GM21723 (cell line): ENCODE measurements around the gene IMMT.
"Not testable (repeated sequence)": the region's sequence is repeated elsewhere in the genome, so short reads cannot be mapped to it uniquely, and the experiment has no call there.

ENCODE experiments used
- ATAC-seq: cut with Tn5 transposase; IDR thresholded peaks from one replicate; pipeline ENCODE4 v1.9.1; 2021; ENCODE audit warnings: mild to moderate bottlenecking, moderate library complexity; ENCODE audit not compliant: unreplicated experiment

Gene IMMT

DNA sequence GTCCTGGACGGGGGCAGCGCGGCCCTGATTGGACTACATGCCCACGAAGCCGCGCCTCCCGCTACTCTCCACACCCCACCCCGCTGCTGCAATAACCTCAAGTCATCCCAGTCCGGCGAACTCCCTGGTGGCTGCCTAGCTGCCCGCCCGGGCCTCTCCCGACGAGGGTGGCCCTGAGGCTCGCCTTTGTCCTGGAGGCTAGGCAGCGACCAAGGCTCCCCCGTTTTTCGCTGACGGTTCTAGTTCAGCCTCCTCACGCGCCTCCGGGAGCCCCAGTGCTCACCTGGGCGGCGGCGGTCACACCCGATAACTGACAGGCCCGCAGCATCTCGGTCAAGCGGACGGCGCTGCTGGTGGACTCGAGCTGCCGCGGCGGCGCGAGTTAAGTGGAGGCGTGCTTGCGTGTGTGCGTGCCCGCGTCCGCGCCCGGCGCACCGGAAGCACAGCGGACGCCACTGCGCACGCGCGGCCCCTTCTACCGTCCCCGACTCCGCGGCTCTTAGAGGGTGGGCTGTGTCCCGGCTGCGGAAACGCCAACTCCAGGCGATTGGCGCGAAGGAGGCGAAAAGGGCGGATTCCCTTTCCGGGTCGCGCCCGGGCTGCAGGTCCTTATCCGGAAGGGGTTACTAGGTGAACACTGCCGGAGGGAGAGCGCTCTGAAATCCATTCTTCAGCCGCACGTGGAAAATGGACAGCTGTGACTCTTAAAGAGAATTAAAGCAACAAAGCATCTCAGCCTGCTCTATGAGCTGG lies at the start of gene IMMT:
TSS of gene IMMT (minus strand) at position 408 of the 753 bp plus-strand sequence. CDS start at position 328, 80 bp downstream.
- ATAC-seq = peak; percentile 89

DNA sequence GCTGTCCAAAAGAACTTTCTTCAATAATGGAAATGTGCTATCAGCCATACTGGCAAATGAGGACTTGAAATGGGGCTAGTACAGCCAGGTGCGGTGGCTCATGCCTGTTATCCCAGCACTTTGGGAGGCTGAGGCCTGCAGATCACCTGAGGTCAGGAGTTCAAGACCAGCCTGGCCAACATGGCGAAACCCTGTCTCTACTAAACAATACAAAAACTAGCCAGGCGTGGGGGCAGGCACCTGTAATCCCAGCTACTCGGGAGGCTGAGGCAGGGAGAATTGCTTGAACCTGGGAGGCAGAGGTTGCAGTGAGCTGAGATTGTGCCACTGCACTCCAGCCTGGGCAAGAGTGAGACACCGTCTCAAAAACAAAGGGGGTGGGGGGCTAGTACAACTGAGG lies 49.5 kb upstream of the IMMT start:
- not testable (repeated sequence) for ATAC-seq

DNA sequence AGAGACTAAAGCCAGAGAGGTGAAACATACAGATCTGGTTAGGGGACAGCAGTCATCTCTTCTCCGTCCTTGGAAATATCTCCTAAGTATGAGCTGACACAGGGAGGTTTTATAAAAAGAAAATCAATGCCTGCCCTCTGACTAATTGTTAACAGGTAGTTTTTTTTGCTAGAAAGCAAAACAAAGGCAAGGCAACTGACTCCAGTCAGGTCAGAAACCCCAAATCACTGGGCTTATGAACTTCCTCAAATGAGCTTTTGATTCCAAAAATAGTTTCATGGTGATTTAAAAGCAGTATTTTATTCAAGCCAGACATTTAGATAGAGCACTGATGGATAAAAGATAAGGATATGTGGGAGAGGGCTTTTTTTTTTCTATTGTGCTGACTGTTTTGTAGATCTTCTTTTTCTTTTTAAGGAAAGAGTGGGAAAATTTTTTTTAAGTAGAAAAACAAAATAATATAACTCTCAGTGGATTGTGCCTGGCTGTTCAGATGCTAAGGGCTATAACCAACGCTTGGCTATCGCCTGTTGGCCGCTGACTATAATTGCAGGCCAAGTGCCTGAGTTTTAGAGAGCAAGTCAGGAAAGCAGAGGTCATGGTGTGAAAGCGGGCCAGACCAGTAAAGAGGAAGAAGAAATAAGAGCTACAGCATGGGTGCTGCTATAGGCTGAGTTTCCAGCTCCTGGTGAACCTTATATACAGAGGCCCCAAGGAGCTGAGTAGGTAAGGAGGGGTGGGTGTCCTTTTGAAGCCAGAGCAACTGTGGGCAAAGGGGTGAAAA lies 48.9 kb upstream of the IMMT start:
- ATAC-seq = no peak

DNA sequence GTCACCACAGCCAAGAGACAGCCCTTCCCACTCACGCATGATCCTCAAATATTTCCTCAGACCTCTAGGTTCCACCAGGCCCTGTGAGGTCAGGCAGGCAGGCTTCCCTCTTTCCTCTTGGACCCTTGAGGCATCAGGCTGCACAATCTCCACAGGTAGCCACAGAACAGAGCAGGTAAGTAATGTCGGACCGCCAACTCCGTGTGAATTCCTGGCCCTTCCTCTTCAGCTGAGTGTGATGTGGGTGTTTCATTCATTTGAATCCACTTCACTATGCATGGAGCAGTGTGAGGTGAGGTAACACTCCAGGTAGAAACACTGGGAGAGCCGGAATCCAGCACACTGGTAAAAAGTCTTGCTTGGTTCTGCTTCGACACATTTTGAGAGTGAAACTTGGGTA lies 48.0 kb upstream of the IMMT start:
- ATAC-seq = no peak

DNA sequence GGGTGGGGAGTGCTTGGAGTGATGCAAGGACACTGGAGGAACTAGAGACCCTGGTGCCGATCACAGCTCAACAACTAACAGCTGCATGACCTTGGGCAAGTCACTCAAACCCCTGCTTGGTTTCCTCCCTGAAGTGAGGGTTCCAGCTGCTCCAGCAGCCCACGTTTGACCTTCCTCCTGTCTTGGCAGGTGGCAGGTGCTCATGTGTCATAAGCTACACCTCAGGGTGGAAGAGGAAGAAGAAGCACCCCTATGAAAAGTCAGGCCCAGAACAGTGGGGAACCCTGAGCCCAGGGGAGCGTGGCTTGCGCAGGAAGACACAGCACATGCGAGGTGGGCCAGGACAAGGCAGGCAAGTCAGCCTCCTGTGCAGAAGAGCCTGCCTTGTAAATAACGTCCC lies 46.3 kb upstream of the IMMT start:
- ATAC-seq = no peak

DNA sequence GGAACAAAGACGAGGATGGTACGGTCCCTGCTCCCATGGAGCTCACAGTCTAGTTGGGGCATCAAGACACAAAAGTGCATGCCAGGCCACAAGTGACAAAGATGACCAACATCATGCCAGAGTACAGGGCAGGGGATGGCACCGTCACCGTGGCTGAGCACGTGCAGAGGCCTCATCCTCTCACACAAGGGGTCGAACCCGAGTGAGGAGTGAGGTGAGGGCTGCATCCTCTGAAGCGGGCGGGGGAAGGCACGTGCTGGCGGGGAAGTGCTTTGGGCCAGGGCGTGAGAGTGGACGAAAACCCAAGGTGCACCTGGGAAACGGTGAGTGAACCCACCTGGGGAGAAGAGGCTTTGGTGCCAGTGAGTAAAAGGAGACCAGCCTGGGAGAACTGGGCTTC lies 45.0 kb upstream of the IMMT start:
- no peak for ATAC-seq

DNA sequence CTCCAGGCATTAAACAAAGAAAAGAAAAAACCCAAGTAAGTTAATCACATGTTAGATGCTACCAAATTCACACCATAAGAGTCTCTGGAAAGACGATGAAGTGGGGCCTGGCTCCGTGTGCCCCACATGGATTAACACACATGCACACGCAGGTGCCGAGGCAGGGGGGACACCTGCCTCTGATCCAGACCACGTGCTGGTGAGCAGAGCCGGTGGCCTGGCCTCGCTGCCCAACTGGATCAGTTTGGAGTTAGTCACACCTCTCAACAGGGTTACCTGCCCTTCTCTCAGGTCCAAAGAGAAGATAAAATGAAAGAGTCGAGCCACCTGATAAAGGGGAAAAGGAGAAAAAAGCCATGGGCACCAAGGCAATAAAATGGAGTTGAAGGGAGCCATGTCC lies 44.5 kb upstream of the IMMT start:
- no peak for ATAC-seq

DNA sequence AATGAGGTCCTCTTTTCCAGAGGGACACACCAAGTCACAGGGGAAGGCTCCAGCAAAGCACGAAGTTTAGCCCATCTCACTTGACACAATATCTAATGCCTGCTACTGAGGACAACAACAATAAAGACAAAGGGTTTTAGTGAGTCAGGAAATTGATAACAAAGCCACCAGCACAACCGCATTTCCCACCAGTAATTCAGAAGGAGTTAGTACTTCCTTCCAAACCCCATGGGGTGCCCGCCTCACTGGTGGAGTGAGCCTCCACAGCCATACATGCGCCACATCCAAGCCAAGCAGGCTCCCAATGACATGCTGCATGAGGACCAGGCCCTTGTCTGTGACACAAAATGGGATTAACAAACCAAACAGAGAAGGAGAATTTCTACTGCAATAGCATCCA lies 44.1 kb upstream of the IMMT start:
- no peak for ATAC-seq

DNA sequence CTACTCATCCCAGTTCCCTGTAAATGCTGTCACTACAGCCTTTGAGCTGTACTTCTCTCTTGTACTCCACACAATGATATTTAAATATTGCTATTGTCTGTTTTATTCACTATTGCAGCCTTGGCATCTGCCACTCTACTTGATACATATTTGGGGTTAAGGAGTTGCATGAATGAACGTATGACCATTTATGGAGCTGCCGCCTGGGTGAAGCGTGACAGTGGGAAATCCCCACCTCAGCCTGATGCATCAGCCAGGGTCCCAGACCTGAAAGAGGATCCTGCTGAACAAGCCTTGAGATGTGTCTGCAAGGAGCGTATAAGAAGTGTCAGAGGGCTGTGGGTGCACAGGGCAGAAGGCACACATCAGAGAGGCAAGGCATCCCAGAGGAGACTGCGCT lies 43.1 kb upstream of the IMMT start:
- peak; percentile 86 for ATAC-seq

DNA sequence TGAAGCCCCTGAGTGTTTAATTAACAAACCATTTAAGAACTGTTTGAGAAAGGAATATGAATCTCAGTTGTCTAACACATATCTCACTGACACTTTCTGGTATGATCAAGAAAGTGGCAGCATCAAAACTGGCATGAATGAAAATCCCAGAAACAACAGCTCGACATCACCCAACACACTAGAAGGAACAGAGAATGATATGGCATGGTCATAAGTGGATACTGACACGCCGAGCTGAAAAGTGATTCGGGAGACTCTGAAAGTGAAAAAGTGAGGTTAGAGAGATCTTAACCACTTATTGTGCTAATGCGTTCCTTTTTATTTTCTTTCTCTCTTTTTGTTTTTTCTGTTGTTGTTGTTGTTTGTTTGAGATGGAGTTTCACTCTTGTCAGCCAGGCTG lies 41.9 kb upstream of the IMMT start:
- ATAC-seq = no peak

DNA sequence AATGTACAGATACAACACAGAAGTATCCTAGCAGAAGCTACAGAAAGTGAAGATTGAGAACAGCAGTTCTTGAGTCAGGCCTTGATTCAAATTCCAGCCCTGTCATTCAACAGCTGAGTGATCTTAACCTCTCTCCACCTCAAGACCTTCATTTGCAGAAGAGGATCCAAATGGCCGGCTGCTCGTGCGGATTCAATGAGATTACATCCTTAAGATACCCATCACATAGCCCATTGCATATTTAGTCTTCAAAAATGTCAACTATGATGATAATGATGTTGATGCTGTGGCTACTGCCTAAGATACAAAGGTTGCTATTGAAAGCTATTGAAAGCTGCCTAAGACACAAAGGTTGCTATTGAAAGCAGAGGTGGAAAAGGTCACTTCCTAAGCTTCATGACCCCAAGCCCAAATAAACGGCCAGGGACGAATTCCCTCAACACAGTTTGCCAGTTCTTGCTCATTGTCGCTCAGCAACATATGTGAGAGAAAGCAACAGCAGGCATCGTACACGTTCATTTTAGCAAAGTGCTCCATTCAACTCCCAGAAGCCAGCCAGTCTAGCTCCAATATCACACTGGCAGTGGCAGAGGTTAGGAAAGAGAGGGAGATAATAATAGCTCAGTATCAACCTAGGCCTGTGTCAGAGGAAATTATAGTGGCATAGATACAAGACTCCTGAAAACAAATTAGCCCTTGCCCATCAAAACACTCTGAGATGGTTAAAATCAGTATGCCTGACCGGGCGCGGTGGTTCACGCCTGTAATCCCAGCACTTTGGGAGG lies 40.1 kb upstream of the IMMT start:
- ATAC-seq = no peak

DNA sequence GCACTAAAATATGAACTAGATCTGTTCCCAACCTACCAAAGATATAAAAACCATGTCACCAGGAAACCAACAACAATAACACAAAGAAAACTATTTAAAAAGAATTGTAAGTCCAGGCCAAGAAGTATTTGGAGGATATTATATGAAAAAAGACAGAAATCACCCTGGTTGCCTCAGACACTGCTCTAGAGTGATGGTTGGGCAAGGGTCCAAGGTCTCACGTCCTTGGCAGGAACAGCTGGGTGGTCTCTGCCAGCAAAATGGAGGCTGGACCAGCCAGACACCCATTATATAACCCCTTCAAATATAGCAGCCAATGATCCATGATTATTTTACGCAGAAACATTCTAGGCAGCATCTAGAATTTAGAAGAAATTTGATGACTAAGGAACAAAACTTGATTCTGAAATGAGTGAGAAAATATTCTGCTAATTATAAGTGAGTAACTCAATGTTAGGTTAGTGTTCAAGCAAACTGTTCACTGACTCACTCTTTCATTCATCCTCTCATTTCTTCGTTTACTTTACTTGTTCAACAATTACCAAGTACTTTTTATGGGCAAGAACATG lies 39.4 kb upstream of the IMMT start:
- ATAC-seq = no peak

DNA sequence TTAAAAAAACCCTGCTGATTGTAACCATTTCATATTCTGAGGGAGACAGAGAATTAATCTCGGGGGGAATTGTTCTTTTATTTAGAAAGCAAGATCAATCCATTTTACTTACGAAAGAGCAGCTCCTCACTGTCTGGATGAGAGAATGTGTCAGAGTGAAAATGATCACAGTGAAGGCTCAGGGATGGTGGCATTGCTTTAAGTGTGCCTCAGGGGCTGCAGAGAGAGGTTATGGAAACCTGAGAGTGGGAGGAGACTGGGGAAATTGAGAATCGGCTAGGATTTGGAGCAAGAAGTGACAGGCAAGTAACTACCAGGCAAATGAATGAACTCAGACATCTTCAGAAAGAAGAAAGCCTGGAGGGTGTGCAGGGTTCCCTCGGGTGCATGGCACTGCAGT lies 38.2 kb upstream of the IMMT start:
- ATAC-seq = no peak

DNA sequence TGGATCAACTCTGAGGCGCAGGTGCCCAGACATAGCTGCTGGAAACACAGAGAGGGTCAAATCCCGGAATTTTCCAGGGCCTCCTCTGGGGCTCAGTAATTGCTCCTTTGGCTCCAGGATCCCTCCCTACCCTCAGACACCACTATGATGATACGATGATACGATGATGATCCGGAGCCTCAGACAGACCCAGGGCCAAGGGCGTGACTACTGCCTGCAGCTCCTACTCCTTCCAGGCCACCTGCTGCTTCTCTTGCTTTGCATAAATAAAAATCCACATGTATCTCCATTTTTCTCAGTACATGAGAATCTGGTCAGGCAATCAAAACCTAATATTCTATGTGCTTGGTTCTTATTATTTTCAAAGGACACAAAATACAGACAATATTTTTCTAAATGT lies 37.6 kb upstream of the IMMT start:
- ATAC-seq = no peak

DNA sequence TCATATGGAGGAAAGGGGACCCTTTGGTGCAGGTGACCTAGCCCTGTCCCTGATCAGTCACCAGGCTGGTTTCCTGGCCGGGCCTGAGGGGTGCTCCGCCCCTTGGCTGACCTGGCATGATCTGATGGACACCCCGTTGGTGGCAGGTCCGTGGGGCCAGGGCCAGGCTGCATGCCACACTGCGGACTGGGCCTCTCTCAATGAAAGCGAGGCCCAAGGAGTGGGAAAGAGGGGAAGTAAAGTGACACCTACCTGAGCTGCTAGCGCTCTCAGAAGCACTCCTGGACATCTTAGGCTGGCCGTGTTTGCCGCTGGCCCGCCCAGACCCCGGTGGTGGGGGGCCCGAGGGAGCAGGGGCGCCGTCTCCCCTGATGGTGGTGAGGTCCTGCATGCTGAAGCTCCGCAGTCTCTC lies 37.1 kb upstream of the IMMT start:
- ATAC-seq = no peak

DNA sequence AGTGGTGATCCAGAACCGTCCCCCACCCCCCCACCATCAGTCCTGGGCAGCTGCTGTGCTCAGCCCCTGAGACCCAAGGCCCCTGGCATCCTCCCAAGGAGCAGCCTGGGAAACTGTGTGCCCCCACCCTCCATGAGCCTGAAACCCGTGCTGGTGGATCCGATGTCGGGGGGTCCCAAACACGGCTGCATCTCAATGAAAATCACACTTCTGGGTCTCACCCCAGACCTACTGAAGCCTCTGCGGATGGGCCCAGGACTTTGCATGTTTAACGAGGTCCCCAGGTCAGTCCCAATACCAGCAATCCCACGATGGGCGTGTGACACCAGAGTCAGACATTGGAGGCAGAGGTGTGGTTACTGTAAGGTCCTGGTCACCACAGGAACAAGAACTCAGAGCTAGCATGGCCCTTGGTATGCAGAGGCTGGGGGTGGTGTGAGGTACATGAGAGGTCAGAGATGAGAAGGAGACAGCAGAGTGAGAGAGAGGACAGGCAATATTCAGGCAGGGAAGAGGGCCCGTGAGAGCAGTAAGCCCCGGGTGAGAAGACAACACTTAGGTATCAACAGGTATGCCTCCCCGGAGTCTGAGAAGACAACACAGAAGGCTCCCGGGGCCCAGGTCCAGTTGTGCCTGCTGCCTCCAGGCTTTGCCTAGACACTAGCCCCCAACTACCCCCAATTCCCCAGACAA lies 36.6 kb upstream of the IMMT start:
- ATAC-seq = no peak

DNA sequence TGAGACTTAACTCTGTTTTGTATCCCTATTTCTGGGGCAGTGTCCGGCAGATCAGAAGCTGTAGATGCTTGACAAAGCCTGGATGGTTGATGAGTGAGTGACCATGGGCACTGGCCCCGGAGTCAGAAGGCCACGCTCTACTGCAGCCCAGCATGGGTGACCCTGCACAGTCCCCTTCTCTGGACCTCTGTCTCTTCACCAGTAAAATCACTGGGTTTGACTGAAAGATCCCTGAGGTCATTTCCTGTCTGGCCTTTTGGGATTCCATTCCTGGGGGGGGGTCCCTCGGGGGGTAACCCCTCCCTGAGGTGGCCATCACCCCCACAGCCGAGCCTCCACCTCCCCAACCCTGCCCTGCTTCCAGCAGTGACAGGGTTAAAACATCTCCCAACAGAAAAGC lies 35.7 kb upstream of the IMMT start:
- ATAC-seq = no peak

DNA sequence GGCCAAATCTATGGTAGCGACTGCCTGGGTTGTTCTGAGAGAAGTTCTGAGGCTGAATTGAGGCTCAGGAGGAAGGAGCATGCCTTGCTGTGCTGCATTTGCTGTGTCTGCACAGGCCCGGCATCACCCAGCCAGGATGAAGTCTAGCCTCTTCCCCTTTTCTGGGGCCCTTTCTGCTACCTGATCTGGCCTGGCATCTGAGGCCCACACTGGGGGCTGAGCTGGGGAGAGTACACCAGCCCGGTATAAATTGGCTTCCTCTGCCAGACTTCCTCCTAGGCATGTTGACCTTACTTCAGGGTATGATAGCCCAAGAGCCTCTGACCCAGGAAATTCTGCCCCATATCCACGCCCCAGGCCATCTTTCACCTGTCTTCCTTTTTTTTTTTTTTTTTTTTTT lies 34.0 kb upstream of the IMMT start:
- ATAC-seq = no peak

DNA sequence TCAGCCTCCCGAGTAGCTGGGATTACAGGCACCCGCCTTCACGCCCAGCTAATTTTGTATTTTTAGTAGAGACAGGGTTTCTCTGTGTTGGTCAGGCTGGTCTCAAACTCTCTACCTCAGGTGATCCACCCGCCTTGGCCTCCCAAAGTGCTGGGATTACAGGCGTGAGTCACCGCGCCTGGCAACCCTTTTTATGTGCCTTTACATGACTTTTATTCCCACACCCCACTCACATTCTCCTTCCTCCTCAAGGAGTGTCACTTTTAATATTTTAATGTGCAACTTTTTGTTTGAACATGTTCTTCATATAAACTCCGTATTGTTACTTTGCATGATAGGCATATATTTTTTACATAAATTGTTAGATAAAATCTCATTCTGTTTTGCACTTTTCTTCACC lies 33.3 kb upstream of the IMMT start:
- ATAC-seq = not testable (repeated sequence)

DNA sequence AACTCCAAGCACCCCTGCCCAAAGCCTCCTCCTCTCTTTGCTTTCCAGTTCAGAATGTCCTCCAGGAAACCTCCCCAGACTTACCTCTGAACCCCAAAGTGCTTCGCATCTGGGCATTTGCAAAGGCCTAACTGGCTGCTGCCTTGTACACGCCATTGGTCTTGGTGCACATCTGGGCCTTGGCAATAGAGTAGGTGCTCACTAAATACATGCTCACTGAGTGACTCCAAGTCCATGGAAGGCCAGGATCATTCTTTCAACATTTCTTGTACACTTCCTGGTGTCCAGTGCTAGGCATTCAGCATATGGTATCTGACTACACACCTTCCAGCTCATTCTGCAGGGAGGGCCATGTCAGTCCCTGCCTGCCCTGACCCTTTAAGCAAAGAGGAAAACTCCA lies 32.4 kb upstream of the IMMT start:
- no peak for ATAC-seq
